Measurements from ENCODE around the gene PPOX.

Gene PPOX

DNA sequence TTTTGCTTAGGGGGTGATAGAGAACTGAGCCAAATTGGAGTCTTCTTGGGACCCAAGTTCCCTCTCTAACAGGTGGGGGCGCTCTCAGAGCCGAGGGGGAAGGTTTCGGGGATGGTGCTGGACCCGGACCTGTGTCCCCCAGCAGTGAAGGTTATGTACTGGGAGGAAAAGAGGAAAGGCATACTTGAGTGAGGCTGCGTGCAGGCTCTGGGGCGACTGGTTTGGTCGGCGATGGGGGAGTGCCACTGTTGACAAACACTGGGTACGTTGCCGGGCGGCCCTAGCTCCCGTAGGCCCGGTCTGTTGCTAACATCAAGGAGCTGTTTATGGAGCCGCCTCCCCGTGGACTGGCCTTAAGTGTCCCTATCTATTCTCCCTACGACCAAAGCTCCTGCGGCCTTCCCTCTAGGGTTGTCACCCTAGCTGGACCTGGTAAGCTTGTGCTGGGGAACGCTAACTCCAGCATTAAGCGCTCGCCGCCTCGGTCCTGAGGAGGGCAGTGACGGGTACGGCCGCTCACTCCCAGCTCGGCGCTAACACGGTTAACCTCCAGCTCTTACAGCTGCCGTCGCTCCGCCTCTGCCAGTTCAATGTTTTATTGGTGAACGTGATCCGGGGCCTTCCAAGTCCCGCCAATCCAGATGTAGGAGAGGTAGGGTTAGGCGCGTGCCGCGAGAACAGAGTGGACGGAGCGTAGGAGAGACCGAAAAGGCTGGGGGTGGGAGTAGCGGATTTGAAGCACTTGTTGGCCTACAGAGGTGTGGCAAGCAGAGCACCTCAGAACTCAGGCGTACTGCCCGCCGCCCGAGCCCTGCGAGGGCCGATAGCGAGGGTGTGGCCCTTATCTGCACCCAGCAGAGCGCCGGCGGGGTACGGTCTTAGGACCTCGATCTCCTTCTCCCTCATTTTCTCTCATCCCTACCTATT, at the start of gene PPOX:
PPOX (plus strand) TSS at position 685 of the 927 bp plus-strand sequence. CDS start 422 bp downstream, outside the sequence.
- peak; percentile 85 to 90 (median 89) for DNase-seq (ENCODE audit: low read depth in 2 of 3, low spot score in 1 of 3)

DNA sequence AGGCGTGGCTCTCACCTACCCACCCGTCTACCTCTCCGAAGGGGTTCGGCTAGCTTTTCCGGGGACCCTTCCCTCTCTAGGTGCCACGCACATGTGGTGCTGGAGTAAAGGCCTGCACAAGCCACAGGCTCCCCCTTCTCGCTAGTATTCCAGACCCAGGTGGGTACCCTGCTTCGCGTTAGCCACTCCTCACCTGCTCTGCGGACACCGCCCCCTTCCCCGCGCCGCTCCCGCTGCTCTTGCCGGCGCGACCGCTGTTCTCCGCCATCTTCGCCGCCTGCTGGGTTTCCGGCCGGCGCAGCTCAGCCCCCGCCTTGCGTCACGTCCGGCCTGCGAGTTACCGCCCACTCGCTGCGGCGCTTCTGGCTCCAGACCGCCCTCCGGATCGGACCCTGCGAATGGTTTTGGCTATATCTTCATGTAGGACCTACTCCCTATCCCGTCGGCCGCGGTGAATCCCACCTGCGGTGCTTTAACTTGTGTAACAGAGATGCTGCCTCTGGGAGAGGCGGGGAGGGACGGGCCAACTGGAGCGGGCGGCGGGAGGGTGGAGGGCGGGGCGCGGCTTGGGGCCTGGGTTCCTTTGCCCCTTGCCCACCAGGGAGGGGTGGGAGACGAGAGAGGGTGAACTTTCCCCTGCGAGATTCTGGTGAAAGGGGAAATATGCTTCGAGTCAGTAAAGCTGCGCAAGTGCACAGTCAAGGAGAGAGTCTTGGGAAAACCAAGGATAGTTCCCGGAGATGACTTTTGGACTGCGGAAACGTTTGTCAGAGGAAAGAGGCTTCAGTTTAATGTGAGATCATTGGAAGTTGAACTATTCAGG, 48.3 kb upstream of the PPOX start, which contains the start of the genes NIT1 and PFDN2:
NIT1 (plus strand) TSS at position 347 of the 823 bp plus-strand sequence; CDS start at position 419, 72 bp downstream.
PFDN2 (minus strand) TSS at position 279 of the 823 bp plus-strand sequence; CDS start at position 268, 11 bp downstream.
- peak; percentile 74 to 86 (median 76) for DNase-seq (ENCODE audit: low read depth in 2 of 3, low spot score in 1 of 3)

DNA sequence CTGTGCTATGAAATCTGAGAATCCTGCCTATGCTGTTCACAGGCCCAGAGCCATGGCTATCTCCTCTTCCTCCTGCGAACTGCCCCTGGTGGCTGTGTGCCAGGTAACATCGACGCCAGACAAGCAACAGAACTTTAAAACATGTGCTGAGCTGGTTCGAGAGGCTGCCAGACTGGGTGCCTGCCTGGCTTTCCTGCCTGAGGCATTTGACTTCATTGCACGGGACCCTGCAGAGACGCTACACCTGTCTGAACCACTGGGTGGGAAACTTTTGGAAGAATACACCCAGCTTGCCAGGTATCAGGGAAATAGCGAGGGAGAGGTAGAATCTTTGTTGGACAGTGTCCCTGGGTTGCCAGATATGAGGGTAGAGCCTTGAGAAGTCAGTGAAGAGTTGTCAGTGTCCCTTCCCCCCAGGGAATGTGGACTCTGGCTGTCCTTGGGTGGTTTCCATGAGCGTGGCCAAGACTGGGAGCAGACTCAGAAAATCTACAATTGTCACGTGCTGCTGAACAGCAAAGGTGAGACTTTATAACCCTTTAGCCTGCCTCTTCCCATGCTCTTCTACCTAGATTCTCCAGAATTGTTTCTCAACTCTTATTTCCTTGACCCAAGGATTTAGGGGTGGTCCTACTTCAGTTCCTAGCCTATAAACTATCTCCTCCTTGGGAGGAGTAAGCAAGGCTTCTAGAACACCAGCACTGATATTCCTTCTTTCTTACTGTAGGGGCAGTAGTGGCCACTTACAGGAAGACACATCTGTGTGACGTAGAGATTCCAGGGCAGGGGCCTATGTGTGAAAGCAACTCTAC, 46.9 kb upstream of the PPOX start:
- DNase-seq (ENCODE audit: low read depth in 2 of 3, low spot score in 1 of 3): peak; percentile 56 to 70 (median 64)

DNA sequence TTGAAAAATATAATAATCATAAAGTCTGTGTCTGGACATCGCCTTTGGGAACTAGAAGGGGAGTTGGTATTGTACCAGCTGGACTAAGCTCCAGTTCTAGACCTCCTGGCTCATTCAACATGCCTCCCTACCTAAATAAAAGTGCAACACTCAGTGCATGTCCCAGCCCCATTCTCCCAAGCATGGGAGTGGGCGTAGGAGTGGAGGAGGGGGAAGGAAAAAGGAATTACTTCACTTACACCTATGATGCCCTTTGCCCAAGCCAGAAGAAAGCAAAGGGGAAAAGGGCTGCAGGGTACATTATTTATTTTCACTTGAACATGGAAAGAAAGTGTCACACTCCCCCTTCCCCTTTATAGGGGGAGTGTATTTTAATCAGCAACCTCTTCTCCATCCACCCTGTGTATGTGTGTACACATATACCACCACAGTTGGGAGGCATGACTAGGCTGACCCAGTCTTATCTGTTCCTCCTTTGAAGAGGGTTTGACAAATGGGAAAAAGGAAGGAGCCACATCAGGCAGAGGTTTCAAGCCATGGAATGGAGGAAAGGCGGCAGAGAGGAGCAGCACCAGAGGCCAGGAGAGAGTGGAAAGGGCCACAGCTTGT, 45.1 kb upstream of the PPOX start:
- no peak for DNase-seq (ENCODE audit: low read depth in 2 of 3, low spot score in 1 of 3)

DNA sequence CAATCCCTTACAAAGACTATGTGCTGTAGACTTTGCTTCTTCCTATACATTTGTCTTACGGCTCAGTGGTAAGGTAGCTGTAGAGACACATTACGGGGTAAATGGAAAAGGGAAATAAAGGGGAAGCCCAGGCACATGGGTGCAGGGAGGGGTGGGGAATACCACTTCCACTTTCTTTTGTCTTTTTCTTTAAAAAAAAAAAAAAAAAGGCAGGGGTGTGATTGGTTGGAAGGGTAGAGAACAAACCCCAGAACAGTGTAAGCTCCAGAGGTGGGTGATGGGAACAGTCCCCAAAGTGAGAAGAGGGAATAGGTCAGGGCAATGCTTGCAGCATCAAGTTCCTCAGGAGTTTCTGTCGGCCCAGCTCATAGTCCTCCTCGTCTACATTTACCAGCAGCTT, 44.4 kb upstream of the PPOX start:
- DNase-seq (ENCODE audit: low read depth in 2 of 3, low spot score in 1 of 3): no peak

DNA sequence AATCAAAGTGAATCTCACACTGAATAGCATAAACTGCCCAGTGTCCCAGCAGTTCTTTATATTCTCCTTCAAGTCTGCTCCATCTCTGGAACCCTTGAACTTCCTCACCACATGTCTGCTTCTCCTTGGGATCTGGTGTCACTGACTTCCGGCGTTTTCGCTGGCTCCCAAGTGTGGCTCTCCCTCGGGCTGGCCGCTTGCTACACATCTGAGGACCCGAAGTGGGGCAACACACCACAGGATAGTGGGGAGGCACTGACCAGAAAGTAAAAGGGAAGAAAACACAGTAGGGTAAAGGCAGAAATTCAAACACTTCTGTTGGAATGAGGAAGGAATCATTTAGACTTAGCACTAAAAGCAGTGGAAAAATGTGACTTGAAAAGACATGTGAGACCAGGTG, 43.3 kb upstream of the PPOX start:
- no peak for DNase-seq (ENCODE audit: low read depth in 2 of 3, low spot score in 1 of 3)

DNA sequence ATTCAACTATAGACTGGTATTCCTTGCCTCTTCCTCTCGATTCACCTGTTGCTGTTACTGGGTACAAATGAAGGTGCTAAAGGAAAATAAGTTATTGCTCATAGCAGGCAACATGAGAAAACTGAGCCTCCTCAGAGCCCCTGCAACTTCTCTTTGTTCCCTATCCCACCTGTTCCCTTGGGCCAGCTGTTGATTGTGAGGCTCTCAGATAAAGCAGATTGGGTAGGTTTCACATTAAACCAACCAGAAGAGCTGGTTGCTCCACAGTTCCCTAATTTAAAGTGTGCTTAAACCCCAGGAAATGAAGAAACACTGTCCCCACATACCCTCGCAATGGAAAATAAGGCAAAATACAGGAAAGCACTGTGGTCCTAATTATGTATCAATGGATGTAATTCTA, 38.6 kb upstream of the PPOX start:
- no peak for DNase-seq (ENCODE audit: low read depth in 2 of 3, low spot score in 1 of 3)

DNA sequence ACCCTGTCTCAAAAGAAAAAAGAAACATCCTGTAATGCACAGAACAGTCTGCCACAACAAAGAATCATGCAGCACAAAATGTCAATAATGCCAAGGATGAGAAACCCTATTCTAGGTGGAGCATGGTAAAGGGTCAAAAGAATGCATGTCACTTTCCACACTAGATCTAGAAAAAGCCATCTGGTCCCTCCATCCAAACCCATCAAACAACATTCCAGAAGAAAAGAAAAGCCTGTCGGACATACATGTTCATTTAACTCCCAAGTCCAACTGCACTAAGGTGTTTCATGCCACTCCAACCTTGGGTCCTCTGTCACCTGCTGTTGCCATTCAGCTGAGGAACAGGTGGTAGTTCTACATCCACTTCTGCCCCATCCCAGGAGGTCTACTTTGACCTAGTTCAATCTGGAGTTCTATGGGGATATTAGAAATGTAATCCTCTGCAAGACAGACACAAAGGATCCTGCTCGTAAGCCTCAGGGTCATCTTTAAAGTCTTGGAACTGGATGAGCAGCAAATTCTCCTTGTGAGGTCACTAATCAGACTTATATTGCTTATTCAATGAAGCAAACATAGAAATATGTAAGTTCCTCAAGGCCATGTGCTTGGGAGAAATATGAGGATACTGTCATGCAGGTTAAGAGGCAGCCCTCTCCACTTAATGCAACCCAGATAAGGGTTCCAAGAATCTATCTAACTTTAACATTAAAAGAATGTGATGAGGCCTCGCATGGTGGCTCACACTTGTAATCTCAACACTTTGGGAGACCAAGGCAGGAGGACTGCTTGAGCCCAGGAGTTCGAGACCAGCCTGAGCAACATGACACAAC, 37.4 kb upstream of the PPOX start:
- DNase-seq (ENCODE audit: low read depth in 2 of 3, low spot score in 1 of 3): no peak

DNA sequence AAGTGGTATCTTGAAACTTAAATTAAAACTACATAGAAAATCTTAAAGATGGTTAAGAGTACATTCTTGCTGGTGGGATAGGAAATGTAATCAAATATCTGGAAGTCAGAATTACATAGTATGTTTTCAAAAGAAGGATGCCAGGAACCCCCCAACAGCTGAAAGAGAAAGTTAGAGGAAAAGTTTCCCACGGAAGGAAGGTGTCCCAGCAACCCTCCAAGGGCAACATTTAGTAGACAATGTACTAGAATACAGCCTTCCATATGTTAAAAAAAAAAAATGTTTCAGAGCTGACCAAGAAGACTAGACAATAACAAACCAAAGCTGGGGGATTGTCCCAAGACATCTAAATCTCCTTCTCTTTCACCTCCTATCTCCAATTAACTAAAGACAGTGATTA, 36.0 kb upstream of the PPOX start:
- DNase-seq (ENCODE audit: low read depth in 2 of 3, low spot score in 1 of 3): no peak

DNA sequence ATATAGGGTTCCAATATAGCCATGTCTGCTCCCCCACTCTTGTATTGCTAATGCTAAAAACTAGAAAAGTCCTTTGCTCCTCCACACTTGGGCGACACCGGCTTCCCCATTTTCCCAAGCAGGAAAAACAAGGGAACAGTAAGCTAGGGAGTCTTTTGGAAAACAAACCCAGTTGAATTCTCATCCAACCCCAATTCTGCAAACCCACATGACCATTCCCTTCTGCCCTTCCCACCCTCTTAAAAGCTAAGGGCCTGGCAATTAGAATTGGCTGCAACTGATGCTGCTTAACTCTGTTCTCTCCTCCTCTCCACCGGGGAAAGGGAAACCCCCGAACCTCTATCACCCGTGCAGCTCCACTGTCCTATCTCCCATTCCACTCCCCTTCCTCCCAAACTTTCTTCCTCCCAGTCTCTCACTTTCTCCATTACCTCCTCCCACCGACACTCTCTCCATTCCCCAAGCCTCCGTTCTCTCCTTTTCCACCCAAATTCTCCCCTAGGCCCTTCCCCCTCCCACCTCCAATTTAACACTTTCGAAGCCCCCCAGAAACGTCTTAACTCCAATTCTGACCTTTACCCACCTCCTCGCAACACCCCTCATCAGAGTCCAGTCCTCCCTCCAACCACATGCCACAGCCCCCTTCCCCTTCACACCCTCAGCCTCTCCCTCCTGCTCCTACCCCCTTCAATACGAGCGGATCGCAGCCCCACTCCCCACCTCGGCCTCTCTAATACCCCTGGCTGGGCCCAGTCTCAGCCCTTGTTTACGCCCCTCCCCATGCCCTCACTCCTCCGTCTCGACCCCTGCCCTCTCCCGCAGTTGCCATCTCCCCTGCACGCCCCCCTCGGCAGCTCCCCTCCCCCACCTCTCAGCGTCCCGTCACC, 34.5 kb upstream of the PPOX start:
- no peak for DNase-seq (ENCODE audit: low read depth in 2 of 3, low spot score in 1 of 3)

DNA sequence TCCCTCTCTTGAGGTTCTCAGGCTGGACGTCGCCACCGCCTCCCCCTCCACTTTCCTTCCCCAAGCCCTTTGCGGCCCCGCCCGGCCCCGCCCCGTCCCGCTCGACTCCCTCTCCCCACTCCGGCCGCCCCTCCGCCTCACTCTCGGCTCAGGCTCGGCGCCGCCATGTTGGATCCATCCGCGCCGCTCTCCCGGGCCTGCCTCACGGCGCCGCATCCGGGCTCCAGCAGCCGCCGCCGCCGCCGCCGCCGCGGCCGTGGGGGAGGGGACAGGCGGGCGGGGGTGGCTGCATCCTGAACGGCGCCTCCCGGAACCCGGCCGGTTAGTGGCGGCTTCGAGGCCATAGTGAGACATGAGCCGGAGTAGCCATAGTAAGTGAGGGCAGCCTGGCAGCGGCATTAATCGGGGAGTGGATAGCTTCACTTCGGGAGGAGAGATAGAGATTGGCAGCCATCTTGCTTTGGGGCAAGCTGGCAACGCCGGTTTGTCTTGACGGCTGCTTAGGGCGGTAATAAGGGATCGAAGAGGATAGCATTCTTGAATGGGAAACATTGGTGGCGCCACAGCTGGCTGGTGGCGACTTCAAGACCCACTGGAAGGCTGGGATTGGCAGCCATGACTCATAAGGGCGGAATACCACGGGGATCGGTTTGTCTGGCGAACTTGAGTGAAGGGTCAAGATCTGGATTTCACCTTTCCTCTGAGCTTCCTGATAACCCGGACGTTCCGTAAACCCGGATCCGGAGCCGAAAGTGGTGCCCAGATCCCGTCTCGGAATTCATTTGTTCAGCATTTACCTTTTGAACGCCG, 33.6 kb upstream of the PPOX start, which contains the start of gene DEDD:
DEDD (minus strand) TSS at position 258 of the 810 bp plus-strand sequence. CDS start 8,205 bp downstream, outside the sequence.
- DNase-seq (ENCODE audit: low read depth in 2 of 3, low spot score in 1 of 3): peak; percentile 80 to 89 (median 82)

DNA sequence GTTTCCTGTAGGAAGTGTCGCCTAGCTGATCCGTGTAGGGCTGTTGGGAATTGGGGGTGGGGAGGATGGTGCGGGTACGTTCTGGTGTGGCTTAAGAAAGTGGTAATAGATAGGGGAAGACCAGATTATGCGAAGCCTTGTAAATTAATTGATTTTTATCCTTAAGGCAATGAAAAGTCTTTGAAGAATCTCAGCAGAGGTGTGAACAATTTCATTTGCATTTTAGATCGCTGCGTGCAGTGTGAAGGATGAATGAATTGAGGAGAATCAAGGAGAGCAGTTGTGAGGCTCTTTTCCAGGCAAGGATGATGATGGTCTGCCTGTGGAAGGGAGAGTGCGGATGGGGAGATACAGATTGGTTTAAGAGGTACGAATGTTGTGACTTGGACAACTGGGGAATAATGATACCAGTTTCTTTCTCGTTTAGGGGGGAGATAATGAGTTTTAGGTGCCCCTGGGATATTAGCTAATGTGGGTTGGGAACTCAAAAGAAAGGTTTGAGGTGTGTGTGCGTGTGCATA, 32.9 kb upstream of the PPOX start:
- DNase-seq (ENCODE audit: low read depth in 2 of 3, low spot score in 1 of 3): no peak

DNA sequence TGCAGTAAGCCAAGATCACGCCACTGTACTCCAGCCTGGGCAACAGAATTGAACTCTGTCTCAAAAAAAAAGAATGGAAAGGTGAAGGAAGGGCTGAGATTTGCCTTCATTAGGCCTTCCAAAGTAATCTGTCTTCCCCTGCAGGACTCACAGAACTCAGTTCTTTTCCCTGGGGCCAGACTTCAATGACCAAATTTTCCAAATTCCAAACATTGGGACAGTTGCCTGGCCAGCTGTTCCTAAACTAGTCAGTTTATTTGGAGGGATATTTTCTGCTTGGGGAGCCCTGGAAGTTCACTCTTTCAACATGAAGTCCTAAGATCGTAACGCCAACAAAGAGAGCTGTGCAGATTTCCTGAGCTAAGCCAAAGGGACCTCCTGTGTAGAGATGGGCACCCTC, 28.3 kb upstream of the PPOX start:
- DNase-seq (ENCODE audit: low read depth in 2 of 3, low spot score in 1 of 3): no peak

DNA sequence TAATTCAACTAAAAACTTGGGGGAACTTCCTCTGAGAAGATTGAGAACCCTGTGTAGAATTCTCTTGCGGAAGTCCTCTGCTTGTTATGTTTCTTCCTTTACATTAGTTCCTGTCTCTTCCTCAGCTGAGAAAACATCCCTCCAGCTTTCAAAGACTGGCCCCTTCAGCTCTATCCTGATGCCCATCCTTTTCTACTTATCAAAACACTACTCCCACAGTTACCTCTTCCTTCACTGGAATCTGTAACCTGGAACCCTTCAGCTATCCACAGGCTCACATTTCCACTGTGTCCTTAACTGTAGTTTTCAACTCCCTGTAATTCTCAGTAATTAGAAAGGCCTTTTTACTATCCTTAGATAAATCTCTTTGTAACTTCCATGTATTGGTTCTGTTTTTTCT, 27.8 kb upstream of the PPOX start:
- no peak for DNase-seq (ENCODE audit: low read depth in 2 of 3, low spot score in 1 of 3)

DNA sequence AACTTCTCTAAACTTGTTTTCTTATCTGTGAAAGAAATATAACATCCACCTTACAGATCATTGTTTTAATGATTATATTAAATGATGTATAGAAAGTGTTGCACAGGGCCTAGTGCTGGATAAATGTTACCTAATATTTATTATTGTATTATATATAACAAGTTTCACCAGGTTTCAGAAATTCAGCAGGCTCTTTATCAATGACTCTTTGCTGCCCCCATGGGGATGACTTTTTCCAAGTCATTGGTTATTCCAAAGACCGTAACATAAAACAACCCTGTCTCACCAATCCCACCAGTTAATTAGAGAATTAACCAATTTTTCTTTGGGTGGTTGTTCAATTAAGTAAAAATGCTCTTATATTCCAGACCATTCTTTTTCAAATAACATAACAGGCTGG, 26.5 kb upstream of the PPOX start:
- no peak for DNase-seq (ENCODE audit: low read depth in 2 of 3, low spot score in 1 of 3)

DNA sequence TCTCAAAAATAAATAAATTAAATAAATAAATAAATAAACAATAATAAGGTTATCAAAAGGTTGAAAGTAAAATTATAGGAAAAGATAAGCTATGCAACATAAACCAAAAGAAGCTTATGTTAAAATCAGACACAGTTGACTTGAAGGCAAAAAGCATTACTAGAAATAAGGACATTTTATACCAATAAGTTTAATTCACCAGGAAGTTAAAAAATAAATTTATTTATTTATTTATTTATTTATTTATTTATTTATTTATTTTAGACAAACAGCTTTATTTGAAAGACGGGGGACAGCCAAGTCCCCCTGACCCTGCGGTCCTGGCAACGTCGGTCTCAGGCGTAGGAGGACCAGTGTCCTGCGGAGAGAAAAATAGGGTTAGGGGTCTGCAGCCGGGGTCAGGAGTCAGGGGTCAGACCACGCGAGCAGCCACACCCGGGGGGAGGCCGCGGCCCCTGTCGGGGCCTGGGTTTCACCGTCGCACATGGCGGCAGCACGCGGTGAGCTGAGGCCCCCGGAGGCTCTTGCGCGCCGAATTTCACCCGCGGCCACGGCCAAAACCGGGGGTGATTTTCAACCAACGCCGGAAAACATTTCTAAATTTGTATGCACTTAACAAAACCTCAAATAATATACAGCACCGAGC, 25.3 kb upstream of the PPOX start:
- no peak for DNase-seq (ENCODE audit: low read depth in 2 of 3, low spot score in 1 of 3)

DNA sequence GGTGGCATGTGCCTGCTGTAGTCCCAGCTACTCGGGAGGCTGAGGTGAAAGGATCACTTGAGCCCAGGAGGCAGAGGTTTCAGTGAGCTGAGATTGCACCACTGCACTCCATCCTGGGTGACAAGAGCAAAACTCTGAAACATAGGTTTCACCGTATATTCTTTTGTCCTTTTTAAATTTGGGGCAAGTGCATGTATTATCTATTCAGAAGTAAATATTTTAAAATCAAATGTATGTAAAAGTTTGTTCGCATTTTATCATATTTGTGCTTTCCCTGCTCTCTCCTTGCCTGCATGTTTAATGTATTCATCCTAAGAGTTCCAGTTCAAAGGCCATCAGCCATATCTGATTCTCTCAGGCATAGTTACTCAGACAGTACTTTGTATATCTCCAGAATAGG, 20.4 kb upstream of the PPOX start:
- no peak for DNase-seq (ENCODE audit: low read depth in 2 of 3, low spot score in 1 of 3)

Measured in stimulated activated CD4-positive, alpha-beta T cell treated with anti-CD3 and anti-CD28 coated beads, Interleukin-12 subunit alpha, Interleukin-12 subunit beta, amount 100 ng/mL, for 48 hours (primary cell).